RPMI8226 (cell line): ENCODE data around the gene TSPAN19.

Source experiments
- DNase-seq: peaks from one replicate; pipeline ENCODE4 v3.0.0-alpha.2; 2015

Gene TSPAN19

GRCh38 chr12:84998341-84998740 lies 37.7 kb downstream of the TSPAN19 start:
- no peak for DNase-seq

GRCh38 chr12:84996759-84997158 lies 39.3 kb downstream of the TSPAN19 start:
- no peak for DNase-seq

GRCh38 chr12:84995641-84996040 lies 40.4 kb downstream of the TSPAN19 start:
- no peak for DNase-seq

- no peak for DNase-seq
Observed at GRCh38 chr12:84994426-84994825, 41.7 kb downstream of the TSPAN19 start.

- DNase-seq: no peak
Observed at GRCh38 chr12:84986586-84986985, 49.5 kb downstream of the TSPAN19 start.

- no peak for DNase-seq
Observed at GRCh38 chr12:84986117-84986516, 50.0 kb downstream of the TSPAN19 start.

GRCh38 chr12:84983289-84983688 lies 52.8 kb downstream of the TSPAN19 start:
- DNase-seq: no peak

GRCh38 chr12:84982888-84983287 lies 53.2 kb downstream of the TSPAN19 start:
- no peak for DNase-seq

- no peak for DNase-seq
Observed at GRCh38 chr12:84978921-84979320, 57.2 kb downstream of the TSPAN19 start.

- DNase-seq: no peak
Observed at GRCh38 chr12:84976133-84976532, 59.9 kb downstream of the TSPAN19 start.

GRCh38 chr12:84974155-84974815 lies 61.8 kb downstream of the TSPAN19 start:
- DNase-seq: no peak

- DNase-seq: no peak
Observed at GRCh38 chr12:84973026-84973425, 63.1 kb downstream of the TSPAN19 start.

- no peak for DNase-seq
Observed at GRCh38 chr12:84969226-84969625, 66.9 kb downstream of the TSPAN19 start.
